HFFc6 (cell line): ENCODE data around the gene WDR33. TPM values are rescaled to one million over a fixed set of nuclear protein-coding genes. Genes with fewer than 3 reads are reported as not detected.
A peak's percentile ranks its signal among the peaks of the same experiment; 100 is the strongest.

Experiments used
- DNase-seq: peaks from one replicate; pipeline ENCODE4 v3.0.0-alpha.2; 2018
- H3K27ac Mint-ChIP-seq: 2 replicates; pipeline ENCODE4 v1.8.0; 2020; ENCODE audit warnings: mild to moderate bottlenecking, mixed read lengths
- H3K27me3 Mint-ChIP-seq: 2 replicates; pipeline ENCODE4 v1.8.0; 2021; ENCODE audit warnings: mild to moderate bottlenecking, moderate library complexity, mixed read lengths; ENCODE audit not compliant: insufficient read depth
- H3K36me3 Mint-ChIP-seq: 2 replicates; pipeline ENCODE4 v1.8.0; 2021; ENCODE audit warnings: low read depth, mixed read lengths
- H3K4me1 Mint-ChIP-seq: 2 replicates; pipeline ENCODE4 v1.8.0; 2020; ENCODE audit warnings: low read depth, mixed read lengths
- H3K4me3 Mint-ChIP-seq: 2 replicates; pipeline ENCODE4 v1.8.0; 2020; ENCODE audit warnings: mild to moderate bottlenecking, moderate library complexity, mixed read lengths
- H3K9me3 Mint-ChIP-seq: 2 replicates; pipeline ENCODE4 v1.8.0; 2020; ENCODE audit warnings: mild to moderate bottlenecking, mixed read lengths
- total RNA-seq, 6 experiments: library from RNA; stranded (reverse); fragmentation: NEBNext Ultra II Directional; extraction: Animal tissue kit (Norgen Biotek cat#: 25700); gene quantifications; 2 replicates in 1 of 6; 3 replicates in 5 of 6; pipeline ENCODE4 v1.2.3, GENCODE V29; 2021
- TF ChIP-seq, protein P1 (sequence below): fragments of 200-600 bp; sonication (generic); IDR thresholded peaks from 2 replicates; pipeline ENCODE4 v1.5.0; 2021; ENCODE audit warnings: antibody characterized with exemption, mild to moderate bottlenecking

WDR33 gene
- total RNA-seq, 6 experiments from 2014 or later = 36.3 to 40.1 (median 39.4) TPM

DNA sequence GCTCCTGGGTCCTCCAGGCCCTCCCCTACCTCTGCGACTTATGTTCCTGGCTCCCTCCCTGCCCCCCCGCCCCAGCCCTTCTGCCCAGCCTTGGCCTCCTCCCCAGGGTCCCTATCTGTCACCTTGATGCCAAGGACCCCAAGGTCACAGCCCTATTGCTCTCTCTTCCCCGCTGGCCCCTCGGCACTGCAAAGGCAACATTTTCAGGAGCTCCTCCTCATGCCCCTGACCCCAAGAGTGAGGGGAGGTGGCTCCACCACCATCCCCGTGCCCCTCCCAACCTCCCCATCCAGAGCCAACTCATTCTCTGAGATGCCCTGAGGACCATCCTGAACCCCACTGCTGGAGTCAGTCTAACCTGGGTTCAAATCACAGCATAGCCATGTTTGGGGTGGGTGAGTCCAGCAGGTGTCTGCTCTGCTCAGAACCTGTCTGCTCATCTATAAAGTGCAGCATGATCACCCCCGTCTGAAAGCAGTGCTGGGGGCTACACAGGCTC is 147.4 kb downstream of the WDR33 start:
- peaks cover 14% of the 10 kb centered on the region for H3K36me3 Mint-ChIP-seq
- no peak overlapping the region for H3K4me3 Mint-ChIP-seq
- no peak for DNase-seq
- TF ChIP-seq, protein P1, sequence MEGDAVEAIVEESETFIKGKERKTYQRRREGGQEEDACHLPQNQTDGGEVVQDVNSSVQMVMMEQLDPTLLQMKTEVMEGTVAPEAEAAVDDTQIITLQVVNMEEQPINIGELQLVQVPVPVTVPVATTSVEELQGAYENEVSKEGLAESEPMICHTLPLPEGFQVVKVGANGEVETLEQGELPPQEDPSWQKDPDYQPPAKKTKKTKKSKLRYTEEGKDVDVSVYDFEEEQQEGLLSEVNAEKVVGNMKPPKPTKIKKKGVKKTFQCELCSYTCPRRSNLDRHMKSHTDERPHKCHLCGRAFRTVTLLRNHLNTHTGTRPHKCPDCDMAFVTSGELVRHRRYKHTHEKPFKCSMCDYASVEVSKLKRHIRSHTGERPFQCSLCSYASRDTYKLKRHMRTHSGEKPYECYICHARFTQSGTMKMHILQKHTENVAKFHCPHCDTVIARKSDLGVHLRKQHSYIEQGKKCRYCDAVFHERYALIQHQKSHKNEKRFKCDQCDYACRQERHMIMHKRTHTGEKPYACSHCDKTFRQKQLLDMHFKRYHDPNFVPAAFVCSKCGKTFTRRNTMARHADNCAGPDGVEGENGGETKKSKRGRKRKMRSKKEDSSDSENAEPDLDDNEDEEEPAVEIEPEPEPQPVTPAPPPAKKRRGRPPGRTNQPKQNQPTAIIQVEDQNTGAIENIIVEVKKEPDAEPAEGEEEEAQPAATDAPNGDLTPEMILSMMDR = no peak
- peaks cover 27% of the 10 kb centered on the region for H3K4me1 Mint-ChIP-seq
- peaks cover 3% of the 10 kb centered on the region; the same call in 1 of the 2 replicates for H3K27me3 Mint-ChIP-seq
- H3K27ac Mint-ChIP-seq = no peak overlapping the region
- H3K9me3 Mint-ChIP-seq = no peaks in the 10 kb centered on the region

GRCh38 chr2:127662937-127663565 is 147.9 kb downstream of the WDR33 start:
- H3K27me3 Mint-ChIP-seq = peaks cover 3% of the 10 kb centered on the region; the same call in 1 of the 2 replicates
- H3K36me3 Mint-ChIP-seq = peaks cover 14% of the 10 kb centered on the region
- H3K4me3 Mint-ChIP-seq = no peak overlapping the region
- H3K4me1 Mint-ChIP-seq = peaks cover 27% of the 10 kb centered on the region
- no peak for DNase-seq
- no peaks in the 10 kb centered on the region for H3K9me3 Mint-ChIP-seq
- no peak overlapping the region for H3K27ac Mint-ChIP-seq
- TF ChIP-seq, protein P1 = no peak

- TF ChIP-seq, protein P1 = no peak
- DNase-seq = no peak
- Mint-ChIP-seq H3K27me3 (peaks cover 6% of the 10 kb centered on the region; the same call in 1 of the 2 replicates), H3K27ac (no peak overlapping the region), H3K4me1 (peaks cover 27% of the 10 kb centered on the region), H3K36me3 (peaks cover 14% of the 10 kb centered on the region), H3K9me3 (no peaks in the 10 kb centered on the region), H3K4me3 (no peak overlapping the region)
Measured at GRCh38 chr2:127661949-127662510, 148.9 kb downstream of the WDR33 start.

DNA sequence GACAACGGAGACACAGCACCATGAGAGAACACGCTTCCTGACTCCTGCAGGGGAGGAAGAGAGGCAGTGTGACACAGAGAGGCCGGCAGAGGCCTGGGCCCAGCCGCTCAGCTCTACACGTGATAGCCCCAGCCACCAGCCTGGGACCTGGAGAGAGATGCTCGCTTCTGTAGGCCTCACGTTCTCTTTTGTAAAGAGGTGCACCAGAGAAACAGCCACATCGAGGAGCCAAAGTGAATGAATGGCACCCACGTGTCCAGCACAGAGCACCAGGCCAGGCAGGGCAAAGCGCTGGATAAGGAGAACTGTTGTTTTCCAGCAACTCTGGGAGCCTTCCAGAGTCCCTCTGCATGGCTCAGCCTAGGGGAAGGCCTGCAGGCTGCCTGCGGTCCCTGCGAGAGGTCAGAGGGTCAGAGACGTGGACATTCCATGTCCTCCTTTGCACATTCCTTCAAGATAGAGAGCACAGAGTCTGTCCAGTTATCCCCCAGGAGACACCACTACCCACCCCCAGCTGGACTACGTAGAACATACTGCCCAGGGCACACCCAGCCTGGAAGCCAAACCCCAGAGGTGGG is 149.8 kb downstream of the WDR33 start:
- Mint-ChIP-seq H3K4me3 (no peak overlapping the region), H3K36me3 (peaks cover 14% of the 10 kb centered on the region), H3K9me3 (no peaks in the 10 kb centered on the region), H3K27ac (0 out of 2 replicates have a peak overlapping the region, but pooled peaks have one; percentile 29), H3K27me3 (peaks cover 6% of the 10 kb centered on the region; the same call in 1 of the 2 replicates), H3K4me1 (peaks cover 21% of the 10 kb centered on the region)
- TF ChIP-seq, protein P1 = no peak
- DNase-seq = no peak

DNA sequence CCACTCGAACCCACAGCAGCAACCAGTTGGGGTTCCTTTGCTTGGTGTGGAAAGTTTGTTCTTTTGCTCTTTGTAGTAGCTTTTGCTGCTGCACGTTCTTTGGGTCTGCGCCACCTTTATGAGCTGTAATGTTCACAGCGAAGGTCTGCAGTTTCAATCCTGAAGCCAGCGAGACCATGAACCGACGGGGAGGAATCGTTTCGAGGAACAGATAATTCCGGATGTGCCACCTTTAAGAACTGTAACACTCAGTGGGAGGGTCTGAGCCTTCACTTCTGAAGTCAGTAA is 150.7 kb downstream of the WDR33 start:
- Mint-ChIP-seq H3K4me3 (no peak overlapping the region), H3K9me3 (no peaks in the 10 kb centered on the region), H3K27me3 (peaks cover 6% of the 10 kb centered on the region; the same call in 1 of the 2 replicates), H3K4me1 (peaks cover 21% of the 10 kb centered on the region), H3K27ac (no peak overlapping the region), H3K36me3 (peaks cover 14% of the 10 kb centered on the region)
- DNase-seq = no peak
- TF ChIP-seq, protein P1 = no peak
